HG03066 (cell line): ENCODE measurements around the gene SLC7A10.
"Not testable (repeated sequence)": the region's sequence is repeated elsewhere in the genome, so short reads cannot be mapped to it uniquely, and the experiment has no call there.

Source experiments
- ATAC-seq: cut with Tn5 transposase; IDR thresholded peaks from one replicate; pipeline ENCODE4 v1.9.1; 2021; ENCODE audit warnings: low read depth; ENCODE audit not compliant: unreplicated experiment

Gene SLC7A10

DNA sequence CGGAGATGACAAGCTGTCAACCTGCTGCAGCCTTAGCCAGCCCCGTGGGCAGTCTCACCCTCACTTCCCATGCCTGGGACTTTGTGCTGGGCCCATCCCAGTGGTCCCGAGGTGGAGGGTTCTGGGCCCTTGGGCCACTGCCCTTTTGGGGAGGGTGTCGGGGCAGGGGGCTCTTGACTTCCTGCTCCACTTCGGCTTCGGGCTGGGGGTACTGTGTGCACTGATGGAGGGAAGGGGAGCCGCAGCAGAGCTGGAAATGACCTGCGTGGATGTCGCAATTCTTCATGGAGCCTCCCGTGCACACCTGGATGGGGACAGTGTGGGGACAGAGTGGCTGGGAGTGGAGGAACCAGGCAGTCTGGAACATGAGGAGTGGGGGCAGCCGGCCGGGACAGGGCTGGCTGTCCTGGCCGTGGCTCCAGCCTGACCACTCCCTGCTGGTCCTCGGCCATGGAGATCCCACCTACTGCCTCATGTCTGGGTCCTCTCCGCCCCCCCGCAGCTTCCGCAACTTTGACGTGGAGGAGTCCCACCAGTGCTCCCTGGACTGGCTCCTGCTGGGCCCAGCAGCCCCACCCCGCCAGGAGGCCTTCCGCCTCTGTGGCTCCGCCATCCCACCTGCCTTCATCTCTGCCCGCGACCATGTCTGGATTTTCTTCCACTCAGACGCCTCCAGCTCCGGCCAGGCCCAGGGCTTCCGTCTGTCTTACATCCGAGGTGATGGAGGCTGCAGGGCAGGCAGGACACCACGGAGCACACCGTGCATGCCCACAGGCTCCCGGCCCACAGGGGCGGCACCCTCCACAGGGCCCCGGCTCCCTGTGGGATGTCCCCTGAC is 21.3 kb downstream of the SLC7A10 start:
- no peak for ATAC-seq

DNA sequence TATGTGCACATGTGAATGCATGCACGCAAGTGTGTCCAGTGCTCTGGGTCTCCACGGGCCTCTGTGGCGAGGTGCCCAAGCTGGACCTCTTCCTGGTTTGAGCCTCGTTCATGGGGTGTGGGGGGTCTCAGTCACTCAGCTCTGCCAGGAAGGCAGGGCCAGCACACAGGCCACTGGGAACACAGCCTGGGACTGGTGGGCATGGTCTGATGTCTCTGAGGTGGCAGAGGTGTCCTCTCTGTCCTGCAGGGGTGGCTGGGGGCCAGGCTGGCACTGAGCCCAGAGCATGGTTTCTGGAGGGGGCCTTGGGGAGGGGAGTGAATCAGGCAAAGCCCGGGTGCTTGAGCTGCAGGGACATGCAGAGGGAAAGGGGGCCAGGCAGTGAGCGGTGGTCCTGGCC is 22.1 kb downstream of the SLC7A10 start:
- ATAC-seq, result no peak

DNA sequence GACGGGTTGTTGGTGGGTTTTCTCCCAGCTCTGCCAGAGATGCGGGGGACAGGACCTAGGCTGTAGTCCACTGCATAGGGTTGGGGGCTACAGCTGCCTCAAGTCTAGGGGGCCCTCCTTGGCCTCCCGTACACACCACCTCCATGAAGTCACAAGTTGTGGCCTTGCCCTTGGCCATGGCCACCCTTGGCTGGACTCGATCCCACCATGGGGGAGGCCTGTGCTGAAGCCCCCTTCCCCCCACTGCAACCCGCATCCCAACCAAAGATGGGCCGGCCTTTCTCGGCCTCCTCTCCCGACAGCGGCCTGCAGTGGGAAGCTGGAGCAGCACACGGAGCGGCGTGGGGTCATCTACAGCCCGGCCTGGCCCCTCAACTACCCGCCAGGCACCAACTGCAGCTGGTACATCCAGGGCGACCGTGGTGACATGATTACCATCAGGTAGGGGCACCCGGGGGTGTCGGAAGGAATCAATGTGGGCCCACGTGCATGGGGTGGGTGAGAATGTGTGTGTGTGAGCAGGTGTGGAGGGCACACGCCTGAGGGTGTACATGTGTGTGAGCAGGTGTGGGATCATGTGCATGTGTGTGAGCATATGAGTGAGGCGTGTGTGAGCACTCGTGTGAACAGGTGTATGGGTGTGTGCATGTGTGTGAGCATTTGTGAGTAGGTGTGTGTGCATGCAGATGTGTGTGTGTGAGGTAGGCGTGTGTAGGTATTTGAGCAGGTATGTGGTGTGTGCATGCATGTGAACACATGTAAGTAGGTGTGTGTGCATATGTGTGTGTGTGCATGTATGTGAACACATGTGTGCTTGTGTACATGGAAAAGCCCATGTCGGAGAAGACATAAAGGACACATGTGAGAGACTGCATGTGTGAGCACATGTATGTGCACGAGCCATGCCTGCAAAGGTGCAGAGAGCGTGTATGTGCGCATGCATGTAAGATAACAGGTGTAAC is 22.8 kb downstream of the SLC7A10 start:
- ATAC-seq, result no peak

DNA sequence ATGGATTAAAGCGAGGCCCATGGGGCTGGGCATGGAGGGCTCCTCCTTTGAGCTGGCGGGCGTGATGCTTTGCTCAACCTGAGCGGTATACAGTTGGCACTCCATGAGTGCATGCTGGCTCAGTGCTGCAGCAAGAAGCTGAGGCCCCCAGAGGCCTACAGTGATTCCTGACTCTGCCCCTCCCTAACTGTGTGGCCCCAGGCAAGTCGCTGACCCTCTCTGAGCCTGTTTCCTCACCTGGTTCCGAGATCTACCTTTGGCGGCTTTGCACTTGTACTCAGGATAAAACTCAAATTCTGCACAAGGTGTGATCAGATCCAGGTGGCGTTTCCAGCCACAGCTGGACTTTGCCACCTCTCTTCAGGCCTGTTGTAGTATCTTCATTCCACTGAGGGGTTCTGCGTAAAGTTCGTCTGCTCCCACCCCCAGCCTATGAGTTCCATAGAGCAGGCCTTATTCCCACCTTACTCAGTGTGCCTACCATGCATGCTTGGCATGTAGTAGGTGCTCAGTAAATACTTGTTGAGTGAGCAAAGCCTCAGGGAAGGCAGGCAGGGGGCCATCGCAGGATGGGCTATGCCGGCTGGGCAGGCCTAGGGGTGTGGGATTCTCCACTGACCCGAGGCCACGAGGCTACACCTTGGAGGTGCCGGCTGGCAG is 23.6 kb downstream of the SLC7A10 start:
- ATAC-seq, result no peak

DNA sequence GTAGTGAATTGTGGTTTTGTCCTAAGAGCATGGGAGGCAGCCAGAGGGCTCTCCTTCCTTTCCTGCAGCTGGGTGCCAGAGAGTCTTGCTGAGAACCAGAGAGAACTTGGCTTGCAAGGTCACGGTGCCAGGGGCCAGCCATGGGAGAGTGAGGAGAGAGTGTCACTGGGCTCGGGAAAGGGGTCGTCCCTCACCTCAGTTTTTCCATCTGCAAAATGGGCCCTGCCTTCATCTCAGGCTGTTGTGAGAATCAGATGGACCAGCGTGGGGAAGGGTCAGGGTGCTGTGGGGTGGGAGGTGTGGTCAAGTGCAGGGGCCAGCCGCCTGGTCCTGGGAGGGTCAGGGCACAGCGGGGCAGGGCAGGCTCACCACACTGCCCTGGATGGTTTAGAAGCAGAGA is 24.2 kb downstream of the SLC7A10 start:
- no peak for ATAC-seq

DNA sequence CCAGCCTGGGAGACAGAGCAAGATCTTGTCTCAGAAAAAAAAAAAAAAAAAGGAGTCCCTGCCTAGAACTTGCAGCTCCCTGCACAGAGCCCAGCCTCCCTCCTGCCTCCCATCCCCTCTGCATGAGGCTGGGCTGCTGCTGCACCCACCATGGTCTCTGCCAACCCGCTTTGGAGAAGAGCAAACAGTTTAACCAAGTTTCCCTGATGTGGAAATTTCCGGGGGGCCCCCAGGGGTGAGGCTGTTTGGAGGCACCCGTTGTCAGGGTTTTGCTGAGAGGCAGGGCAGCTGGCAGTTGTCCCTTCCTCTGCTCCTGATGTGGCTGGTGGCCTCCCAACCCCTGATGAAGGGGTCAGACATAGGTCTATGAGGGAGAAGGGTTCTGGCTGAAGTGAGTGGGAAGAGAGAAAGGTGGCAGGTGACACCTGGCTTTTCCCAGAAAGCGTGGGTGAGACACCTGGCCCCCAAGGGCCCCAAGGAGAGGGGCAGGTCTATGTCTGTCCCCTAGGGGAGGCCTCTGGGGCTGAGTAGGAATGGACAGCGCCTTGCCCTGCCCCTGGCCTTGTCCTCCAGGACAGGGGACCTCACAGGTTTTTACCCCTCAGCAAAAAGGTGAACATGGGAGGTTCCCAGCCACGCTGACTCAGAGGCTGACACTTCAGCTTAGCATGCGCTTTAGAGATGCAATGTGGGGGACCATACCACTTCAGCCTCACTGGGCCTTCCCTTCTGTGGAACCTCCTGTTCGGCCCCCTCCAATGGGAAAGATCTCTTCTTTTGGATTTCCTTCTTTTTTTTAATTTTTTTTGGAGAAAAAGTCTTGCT is 26.0 kb downstream of the SLC7A10 start:
- no peak for ATAC-seq

DNA sequence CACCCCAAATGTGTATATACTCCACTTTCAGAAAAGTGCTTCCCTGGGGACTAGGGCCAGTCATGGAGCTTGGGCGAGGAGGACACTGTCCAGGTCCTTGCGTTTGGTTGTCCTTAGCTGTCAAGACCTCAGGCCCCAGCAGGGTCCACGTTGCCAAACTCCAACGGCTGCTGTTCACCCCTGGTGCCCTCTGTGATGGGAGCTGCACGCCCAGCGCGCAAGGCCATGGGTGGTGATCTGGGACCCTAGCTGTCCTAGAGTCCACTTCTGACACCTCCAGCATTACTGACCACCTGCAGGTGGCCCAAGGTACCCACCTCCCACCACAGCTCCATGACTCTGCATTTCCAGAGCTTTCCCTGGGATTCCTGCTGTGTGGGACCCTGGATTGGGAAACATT is 27.5 kb downstream of the SLC7A10 start:
- no peak for ATAC-seq

DNA sequence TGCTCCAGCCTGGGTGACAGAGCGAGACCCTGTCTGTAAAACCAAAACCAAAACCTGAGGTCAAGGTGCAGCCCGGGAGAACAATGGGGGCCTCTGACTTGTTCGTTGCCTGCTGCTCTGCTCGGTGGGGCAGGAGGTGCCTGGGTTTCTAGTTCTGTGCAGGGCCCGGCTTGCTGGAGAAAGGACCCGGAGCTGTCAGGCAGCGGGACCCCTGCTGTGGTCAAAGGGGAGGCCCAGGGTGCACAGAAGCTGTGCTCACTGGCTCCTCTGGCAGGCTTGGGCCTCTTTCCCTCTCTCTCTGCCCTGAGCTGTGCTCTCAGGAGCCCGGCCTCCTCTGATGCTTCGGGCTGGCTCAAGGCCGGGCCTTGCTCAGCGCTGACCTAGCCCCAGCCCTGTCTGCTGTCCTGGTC is 28.1 kb downstream of the SLC7A10 start:
- no peak for ATAC-seq

DNA sequence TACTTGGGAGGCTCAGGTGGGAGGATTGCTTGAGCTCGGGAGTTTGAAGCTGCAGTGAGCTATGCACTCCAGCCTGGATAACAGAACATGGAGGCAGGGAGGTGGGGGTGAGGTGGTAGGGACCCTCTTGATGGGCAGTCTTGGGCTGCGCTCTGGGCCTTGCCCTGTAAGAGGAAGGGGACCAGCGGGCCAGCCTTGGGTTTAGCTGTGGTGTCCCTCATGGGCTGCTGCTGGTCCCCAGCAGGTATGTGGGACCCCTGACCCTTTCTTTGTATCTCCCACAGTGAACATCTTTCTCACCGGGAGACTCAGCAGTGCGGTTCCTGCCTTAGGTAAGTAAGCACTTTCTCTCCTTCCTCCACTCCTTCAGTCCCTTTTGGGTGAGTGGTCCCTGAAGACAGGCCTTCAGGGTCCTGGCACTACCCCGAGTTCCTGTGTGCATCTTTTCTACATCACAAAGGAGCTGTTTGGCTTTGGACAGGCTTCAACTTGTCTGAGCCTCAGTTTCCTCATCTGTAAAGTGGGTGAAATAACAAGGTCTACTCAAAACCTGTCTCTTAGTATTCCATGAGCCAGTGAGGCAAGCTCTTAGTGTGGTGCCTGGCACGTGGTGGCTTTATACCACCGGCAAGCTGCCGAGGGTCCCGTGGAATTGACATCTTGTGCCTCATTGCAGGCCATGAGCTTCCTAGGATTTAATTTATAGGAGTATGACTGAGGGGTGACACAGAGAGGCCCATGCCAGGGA is 29.0 kb downstream of the SLC7A10 start:
- no peak for ATAC-seq

DNA sequence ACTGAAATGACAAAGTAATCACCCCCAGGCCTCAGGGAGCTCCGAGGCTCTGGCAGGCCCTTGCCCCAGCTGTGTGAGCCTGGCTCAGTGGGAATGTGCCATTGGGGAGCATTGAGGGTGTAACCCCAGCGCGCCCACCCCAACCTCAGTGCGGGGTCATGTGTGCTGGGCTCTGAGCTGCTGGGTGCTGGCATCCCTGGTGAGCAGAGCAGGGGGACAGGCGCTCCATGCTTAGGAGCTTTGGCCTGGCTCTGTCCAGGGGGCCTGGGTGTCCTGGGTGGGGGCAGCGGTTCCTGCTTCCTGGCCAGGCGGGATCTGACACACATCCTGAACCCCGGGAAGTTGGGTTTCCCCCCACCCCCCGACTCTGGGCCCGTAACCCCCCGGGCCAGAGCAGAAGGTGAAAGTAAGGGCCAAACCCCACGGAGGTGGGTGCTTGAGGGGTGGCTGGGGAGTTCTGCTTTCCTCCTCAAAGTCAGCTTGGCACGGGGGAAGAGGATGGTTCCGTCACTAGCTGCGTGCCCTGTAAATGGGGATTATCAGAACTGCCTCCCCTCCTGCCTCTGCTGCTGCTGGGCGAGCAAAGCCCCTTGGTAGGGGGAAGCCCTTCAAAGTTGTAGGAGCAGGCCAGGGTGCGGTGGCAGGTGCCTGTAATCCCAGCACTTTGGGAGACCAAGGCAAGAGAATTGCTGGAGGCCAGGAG is 29.9 kb downstream of the SLC7A10 start:
- no peak for ATAC-seq

DNA sequence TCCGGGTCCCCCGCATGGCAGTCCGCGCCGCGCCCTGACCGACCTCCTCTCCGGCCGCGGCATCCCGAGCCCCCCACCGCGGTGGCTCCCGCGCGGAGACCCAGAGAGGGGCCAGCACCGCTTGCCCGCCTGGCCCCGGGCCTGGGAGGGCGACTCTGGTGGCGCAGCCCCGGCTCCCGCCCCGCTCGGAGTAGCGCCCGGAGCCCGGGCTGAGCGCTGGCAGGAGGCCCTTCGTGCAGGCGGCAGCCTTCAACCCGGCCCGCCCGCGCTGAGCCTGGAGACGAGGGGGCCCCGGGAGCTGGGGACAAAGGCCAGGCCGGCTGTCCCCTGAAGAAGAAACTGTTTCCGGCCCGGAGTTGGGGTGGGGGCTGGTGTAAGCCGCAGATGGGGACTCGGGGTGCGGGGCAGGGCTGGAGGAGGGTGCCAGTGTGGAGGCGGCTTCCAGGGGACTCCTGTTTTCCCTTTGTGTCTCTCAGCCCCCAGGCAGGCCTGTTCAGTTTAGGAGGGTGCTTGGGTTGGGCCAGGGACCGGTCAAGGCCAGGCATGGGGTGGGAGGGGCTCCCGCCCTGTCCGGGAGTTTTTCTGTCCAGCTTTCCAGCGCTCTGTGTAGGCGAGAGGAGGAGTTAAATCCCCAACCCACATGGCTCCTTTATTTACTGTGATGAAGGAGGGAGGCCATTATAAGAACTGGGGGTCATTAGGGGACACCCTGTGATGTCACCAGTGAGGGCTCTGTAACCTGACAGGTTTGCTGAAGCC is 30.6 kb downstream of the SLC7A10 start:
- ATAC-seq, result no peak

DNA sequence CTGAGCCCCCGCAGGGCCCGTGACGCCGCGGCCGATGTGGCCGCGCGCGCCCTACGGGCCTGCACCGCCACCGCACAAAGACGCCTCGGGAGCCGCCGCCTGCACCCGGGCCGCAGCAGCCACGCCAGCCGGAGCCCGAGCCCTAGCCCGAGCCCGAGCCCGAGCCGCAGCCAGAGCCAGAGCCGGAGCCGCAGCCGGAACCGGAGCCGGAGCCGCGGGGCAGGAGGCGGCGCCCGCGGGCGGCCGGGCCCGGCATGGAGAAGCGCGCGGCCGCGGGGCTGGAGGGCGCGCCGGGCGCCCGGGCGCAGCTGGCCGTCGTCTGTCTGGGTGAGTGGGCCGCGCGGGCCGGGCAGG is 31.1 kb downstream of the SLC7A10 start:
- ATAC-seq, result no peak

DNA sequence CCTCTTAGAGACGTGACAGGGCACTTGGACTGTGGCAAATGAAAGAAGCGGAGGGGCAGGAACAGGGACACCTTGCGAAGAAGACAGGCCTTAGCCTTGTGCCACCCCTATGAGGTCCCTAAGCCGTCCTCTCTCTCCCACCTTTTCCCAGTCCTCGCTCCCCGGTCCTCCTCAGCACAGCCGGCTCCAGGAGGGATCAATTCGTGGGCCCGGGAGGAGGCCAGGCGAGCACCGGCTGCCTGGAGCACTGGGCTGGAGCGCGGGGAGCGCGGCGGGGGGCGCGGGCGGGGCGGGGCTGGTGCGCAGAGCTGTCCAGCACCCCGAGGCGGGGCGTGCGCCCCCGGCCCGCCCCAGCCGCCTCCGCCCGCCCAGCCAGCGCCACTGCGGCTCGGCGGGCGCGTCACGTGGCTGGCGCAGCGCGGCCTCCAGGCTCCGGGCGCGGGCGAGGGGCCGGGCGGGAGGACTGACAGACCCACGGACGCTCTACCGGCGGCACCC is 31.7 kb downstream of the SLC7A10 start, which contains the start of gene LRP3:
Gene LRP3, plus strand, starts transcription at position 466 of the 498 bp plus-strand sequence. CDS start 456 bp downstream, outside the sequence.
- no peak for ATAC-seq

DNA sequence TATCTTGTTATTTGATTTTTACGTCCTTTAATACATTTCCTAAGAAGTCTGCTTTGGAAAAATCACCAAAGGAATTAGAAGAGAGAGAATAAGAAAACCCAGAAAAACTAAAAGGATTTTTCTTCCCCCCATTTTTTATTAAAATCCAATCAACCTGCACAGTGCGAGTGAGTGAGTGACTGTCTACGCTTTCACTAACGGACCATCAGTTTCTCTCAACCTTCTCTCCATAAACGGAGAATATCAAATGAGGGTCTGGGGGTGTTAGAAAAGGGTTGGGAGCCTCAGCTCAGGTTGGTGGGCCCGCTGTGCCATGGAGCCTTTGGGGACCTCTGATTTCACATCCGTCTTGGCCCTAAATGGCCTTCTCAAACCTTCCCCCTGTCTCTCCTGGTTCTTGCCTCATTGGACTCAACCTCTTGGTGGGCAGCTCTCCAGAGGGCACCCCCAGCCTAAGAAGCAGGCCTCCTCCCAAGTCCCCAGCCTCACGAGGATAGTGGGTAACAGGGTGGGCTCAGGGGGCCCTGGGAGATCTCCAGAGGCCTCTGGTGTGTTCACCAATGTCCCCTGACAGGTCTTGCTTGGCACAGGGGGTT is 32.3 kb downstream of the SLC7A10 start:
- no peak for ATAC-seq

DNA sequence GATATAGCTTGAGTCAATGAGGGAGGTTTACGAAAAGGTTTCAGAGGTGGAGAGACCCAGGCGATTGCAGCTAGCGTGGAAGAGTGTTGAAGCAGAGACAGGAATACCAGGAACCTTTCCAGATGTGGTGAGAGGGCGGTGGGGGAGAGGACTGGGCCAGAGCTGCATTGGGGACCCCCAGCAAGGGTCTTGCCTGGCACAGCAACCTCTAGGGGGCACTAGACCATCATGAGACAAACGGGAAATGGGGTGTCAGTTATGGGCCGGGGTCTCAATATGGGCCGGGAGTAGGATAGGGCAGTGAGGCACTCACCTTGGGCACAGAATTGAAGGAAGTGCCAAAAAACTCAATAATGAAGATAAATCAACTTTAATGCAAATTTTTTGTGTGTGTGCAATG is 33.6 kb downstream of the SLC7A10 start:
- no peak for ATAC-seq

DNA sequence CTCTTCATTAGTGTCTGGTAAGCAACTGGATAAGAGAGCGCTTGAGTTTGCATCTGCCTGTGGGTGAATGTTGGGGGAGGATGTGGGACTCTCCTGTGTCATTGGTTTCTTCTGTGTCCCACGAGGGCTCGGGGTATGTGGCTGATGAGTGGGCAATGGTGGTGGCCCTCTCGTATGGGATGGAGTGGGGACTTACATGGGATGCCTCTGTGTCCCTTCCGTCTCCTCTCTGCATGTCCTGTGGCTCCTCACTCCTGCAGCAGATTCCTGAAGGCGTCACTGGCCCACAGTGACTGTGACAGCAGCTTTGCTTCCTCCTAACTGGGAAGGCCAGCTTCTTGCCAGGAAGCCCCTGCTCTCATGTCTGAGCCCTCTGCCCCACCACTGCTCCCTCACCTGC is 34.1 kb downstream of the SLC7A10 start:
- ATAC-seq, result no peak

DNA sequence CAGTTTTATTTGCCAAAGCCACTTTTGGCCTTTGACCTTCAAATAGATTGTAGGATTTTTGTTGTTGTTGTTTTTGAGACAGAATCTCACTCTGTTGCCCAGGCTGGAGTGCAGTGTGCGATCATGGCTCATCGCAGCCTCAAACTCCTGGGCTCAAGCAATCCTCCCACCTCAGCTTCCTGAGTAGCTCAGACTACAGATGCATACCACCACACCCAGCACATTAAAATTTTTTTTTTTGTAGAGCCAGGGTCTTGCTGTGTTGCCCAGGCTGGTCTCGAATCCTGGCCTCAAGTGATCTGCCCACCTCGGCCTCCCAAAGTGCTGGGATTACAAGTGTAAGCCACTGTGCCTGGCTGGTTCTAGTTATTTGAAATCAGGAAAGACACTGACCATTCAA is 34.6 kb downstream of the SLC7A10 start:
- not testable (repeated sequence) for ATAC-seq

DNA sequence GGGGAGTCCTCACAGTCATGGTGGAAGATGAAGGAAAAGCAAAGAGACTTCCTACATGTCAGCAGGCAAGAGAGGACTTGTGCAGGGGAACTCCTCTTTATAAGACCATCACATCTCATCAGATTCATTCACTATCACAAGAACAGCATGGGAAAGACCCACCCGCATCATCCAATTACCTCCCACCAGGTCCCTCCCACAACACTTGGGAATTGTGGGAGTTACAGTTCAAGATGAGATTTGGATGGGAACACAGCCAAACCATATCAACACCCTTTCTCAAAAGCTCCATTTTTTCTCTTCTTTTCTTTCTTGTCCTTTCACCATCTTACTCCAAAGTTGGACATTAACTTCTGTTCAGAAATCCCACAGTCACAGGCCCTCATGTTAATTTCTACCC is 36.2 kb downstream of the SLC7A10 start:
- no peak for ATAC-seq
